22Rv1 (cell line): Measurements from ENCODE around the gene ATP2B2.

ENCODE experiments used
- CTCF ChIP-seq: fragments of 450-650 bp; IDR thresholded peaks from 2 replicates; pipeline ENCODE4 v1.5.1; 2017; ENCODE audit warnings: mild to moderate bottlenecking
- ZFX ChIP-seq: fragments of 450-650 bp; IDR thresholded peaks from 2 replicates; pipeline ENCODE4 v1.6.1; 2017; ENCODE audit warnings: antibody characterized with exemption, borderline replicate concordance

- TF ChIP-seq CTCF (no peak), ZFX (no peak)
Observed at GRCh38 chr3:10395671-10396070, 109.7 kb downstream of the ATP2B2 start.
